Keratinocyte (primary cell): ENCODE data around the gene FCRL2. TPM values are rescaled to one million over a fixed set of nuclear protein-coding genes. Genes with fewer than 3 reads are reported as not detected.

Experiments used
- DNase-seq: peaks from one replicate; pipeline ENCODE4 v3.0.0-alpha.2; 2011; ENCODE audit warnings: low read depth, missing footprints, low spot score
- FAIRE-seq: peaks from 2 replicates; lab custom pipeline; 2011; peaks lifted over from hg19 to GRCh38; lab: Jason Lieb, UNC
- H2AFZ ChIP-seq: 2 replicates; pipeline ENCODE4 v1.6.0; 2012; ENCODE audit warnings: low read length, control low read depth, inconsistent platforms; ENCODE audit not compliant: control insufficient read depth
- H3K27ac ChIP-seq: 2 replicates; pipeline ENCODE4 v1.5.1; 2011; ENCODE audit warnings: low read length; ENCODE audit not compliant: control insufficient read depth, insufficient read depth
- H3K27me3 ChIP-seq: 3 replicates; pipeline ENCODE4 v1.6.0; 2011; ENCODE audit warnings: low read length; ENCODE audit not compliant: control insufficient read depth, insufficient read depth; ENCODE audit errors: extremely low read depth
- H3K36me3 ChIP-seq, 2 experiments: 2 replicates in 1 of 2; 3 replicates in 1 of 2; pipeline ENCODE4 v1.5.1; 2011; ENCODE audit warnings: low read length in 2 of 2, mild to moderate bottlenecking in 1 of 2; ENCODE audit not compliant: control insufficient read depth in 2 of 2, insufficient read depth in 2 of 2; ENCODE audit errors: extremely low read depth in 1 of 2
- H3K4me1 ChIP-seq: 3 replicates; pipeline ENCODE4 v1.5.1; 2011; ENCODE audit warnings: low read length; ENCODE audit not compliant: control insufficient read depth, insufficient read depth; ENCODE audit errors: extremely low read depth
- H3K4me2 ChIP-seq: 3 replicates; pipeline ENCODE4 v1.6.0; 2011; ENCODE audit warnings: low read depth, low read length; ENCODE audit not compliant: control insufficient read depth, insufficient read depth; ENCODE audit errors: extremely low read depth
- H3K4me3 ChIP-seq, 3 experiments: fragments of 200-600 bp in 1 of 3; sonication (generic) in 1 of 3; 2 replicates in 2 of 3; 3 replicates in 1 of 3; pipeline ENCODE4 v1.5.1; 2011 to 2016; ENCODE audit warnings: low read length in 3 of 3, mild to moderate bottlenecking in 3 of 3, control low read depth in 2 of 3, inconsistent platforms in 1 of 3, low read depth in 1 of 3, mixed read lengths in 1 of 3, mixed run types in 1 of 3, moderate library complexity in 1 of 3; ENCODE audit not compliant: control insufficient read depth in 2 of 3, insufficient read depth in 2 of 3; ENCODE audit errors: extremely low read depth in 1 of 3
- H3K79me2 ChIP-seq: 2 replicates; pipeline ENCODE4 v1.6.0; 2012; ENCODE audit warnings: low read length; ENCODE audit not compliant: control insufficient read depth, insufficient read depth
- H3K9ac ChIP-seq: 3 replicates; pipeline ENCODE4 v1.6.0; 2011; ENCODE audit warnings: low read length; ENCODE audit not compliant: control insufficient read depth, insufficient read depth; ENCODE audit errors: extremely low read depth
- H3K9me1 ChIP-seq: 3 replicates; pipeline ENCODE4 v1.6.0; 2011; ENCODE audit warnings: low read length; ENCODE audit not compliant: control insufficient read depth, insufficient read depth; ENCODE audit errors: extremely low read depth
- H3K9me3 ChIP-seq: 2 replicates; pipeline ENCODE4 v1.5.1; 2012; ENCODE audit warnings: low read depth, low read length; ENCODE audit not compliant: control insufficient read depth
- H4K20me1 ChIP-seq: 3 replicates; pipeline ENCODE4 v1.6.0; 2011; ENCODE audit warnings: low read length; ENCODE audit not compliant: control insufficient read depth, insufficient read depth; ENCODE audit errors: extremely low read depth
- EZH2 ChIP-seq: IDR thresholded peaks from one replicate; pipeline ENCODE4 v1.6.1; 2012; ENCODE audit warnings: inconsistent platforms, mild to moderate bottlenecking, low read length, moderate library complexity
- dilution Hi-C: fragments of 300-500 bp; cut with MboI; formaldehyde crosslinking; loops from one replicate; pipeline ENCODE4 v1.7.0; 2020; ENCODE audit warnings: low sequenced_read_pairs; ENCODE audit not compliant: extremely low pct_ligation_motif_present
- polyA plus RNA-seq, 5 experiments: library from polyadenylated mRNA; depleted of rRNA in 3 of 5; stranded (reverse) in 3 of 5; stranded (forward) in 1 of 5; unstranded in 1 of 5; fragments of >200 nt; gene quantifications; 1 replicate in 1 of 5; 2 replicates in 3 of 5; 3 replicates in 1 of 5; pipeline versions ENCODE4 v1.2.1 to v1.2.3, GENCODE V29; 2011 to 2012; ENCODE audit warnings: missing spikeins in 2 of 5, low read depth in 1 of 5, low replicate concordance in 1 of 5
- TF ChIP-seq, protein P1 (sequence below), 3 experiments: IDR thresholded peaks in 1 of 3; conservative IDR thresholded peaks in 1 of 3; optimal IDR thresholded peaks in 1 of 3; 2 replicates in 2 of 3; 3 replicates in 1 of 3; pipeline versions ENCODE3 to v1.5.1; 2011; ENCODE audit warnings: low read length in 3 of 3, mild to moderate bottlenecking in 3 of 3, moderate library complexity in 2 of 3, control low read depth in 1 of 3, inconsistent platforms in 1 of 3; ENCODE audit not compliant: insufficient read depth in 2 of 3; ENCODE audit errors: extremely low read depth in 1 of 3

Gene FCRL2
- polyA plus RNA-seq, 1 donor (not counting 4 experiments of a cell fraction or from before 2014, with no cell fraction given), result not detected

DNA sequence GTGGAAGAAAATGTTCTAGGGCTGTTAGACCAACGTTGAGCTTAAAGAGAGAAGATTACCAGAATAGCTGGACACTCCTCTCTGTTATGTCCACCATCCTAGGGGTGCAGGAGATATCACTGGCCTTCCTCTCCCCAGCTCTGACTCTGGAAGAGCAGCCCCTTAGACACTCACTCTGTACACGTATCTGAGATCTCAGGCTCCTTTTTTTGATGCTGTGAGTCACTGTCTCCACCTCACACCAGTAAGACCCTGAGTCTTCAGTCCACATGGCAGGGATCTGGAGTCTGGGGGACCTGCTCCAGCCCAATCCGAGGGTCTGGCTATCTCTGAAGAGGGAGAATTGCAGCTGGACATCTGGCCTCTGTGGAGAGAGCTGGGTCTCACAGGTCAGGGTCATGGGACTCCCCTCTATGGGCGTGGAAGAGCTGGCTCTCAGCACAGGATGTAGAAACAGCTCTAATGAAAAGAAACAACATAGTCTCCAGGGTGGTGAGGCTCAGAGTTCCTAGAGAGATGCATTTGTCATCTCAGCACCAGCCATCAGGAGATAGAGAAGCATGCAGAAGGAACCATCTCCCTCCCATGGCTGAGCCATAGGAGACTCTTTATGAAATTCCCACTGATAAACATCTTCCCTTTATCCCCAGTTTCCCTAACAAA is 79.8 kb downstream of the FCRL2 start:
- no peak overlapping the region for H3K9ac ChIP-seq
- H3K4me3 ChIP-seq, result no peak overlapping the region
- no peaks in the 10 kb centered on the region for H3K9me3 ChIP-seq
- H3K27ac ChIP-seq, result no peak overlapping the region
- DNase-seq (no peak), FAIRE-seq (no peak)
- no peak overlapping the region for H2AFZ ChIP-seq
- no peaks in the 10 kb centered on the region for H3K27me3 ChIP-seq
- no peaks in the 10 kb centered on the region for H4K20me1 ChIP-seq
- dilution Hi-C loops, result no loop called here
- no peak for TF ChIP-seq EZH2
- TF ChIP-seq, protein P1, sequence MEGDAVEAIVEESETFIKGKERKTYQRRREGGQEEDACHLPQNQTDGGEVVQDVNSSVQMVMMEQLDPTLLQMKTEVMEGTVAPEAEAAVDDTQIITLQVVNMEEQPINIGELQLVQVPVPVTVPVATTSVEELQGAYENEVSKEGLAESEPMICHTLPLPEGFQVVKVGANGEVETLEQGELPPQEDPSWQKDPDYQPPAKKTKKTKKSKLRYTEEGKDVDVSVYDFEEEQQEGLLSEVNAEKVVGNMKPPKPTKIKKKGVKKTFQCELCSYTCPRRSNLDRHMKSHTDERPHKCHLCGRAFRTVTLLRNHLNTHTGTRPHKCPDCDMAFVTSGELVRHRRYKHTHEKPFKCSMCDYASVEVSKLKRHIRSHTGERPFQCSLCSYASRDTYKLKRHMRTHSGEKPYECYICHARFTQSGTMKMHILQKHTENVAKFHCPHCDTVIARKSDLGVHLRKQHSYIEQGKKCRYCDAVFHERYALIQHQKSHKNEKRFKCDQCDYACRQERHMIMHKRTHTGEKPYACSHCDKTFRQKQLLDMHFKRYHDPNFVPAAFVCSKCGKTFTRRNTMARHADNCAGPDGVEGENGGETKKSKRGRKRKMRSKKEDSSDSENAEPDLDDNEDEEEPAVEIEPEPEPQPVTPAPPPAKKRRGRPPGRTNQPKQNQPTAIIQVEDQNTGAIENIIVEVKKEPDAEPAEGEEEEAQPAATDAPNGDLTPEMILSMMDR (optimal IDR thresholded peaks at IDR 0.05 in 1 of 3, IDR thresholded peaks at IDR 0.05 in 1 of 3, conservative IDR thresholded peaks at IDR 0.05 in 1 of 3; ENCODE audit: extremely low read depth in 1 of 3, insufficient read depth in 2 of 3, low read length in 3 of 3), result no peak
- no peaks in the 10 kb centered on the region for H3K79me2 ChIP-seq
- H3K4me2 ChIP-seq, result no peak overlapping the region
- H3K4me1 ChIP-seq, result no peaks in the 10 kb centered on the region
- no peaks in the 10 kb centered on the region for H3K36me3 ChIP-seq
- no peaks in the 10 kb centered on the region for H3K9me1 ChIP-seq

Other genes starting within 250 kb of the FCRL2 start
- 0.03 TPM in 1 of 3 replicates, not detected in the others for gene FCRL5, start 224.6 kb downstream of the FCRL2 start, polyA plus RNA-seq
- not detected in 3 replicates for gene FCRL4, start 179.0 kb downstream of the FCRL2 start, polyA plus RNA-seq
- gene FCRL3, start 76.4 kb downstream of the FCRL2 start, polyA plus RNA-seq, result not detected in 3 replicates
- gene FCRL1, start 43.0 kb upstream of the FCRL2 start, polyA plus RNA-seq, result not detected in 3 replicates
- gene CD5L, start 64.7 kb upstream of the FCRL2 start, polyA plus RNA-seq, result not detected in 3 replicates
- gene KIRREL1, start 216.5 kb upstream of the FCRL2 start, polyA plus RNA-seq, result 18.3 to 29.8 TPM (median 19.7 TPM) in 3 replicates